Effector CD4-positive, alpha-beta T cell (primary cell): ENCODE data around the gene METTL3.

ENCODE experiments used
- DNase-seq: peaks from one replicate; pipeline ENCODE4 v3.0.0-alpha.2; 2020

METTL3 gene

GRCh38 chr14:21476523-21476924, 34.6 kb downstream of the METTL3 start:
- peak; percentile 81 for DNase-seq

GRCh38 chr14:21475767-21476522, 35.2 kb downstream of the METTL3 start:
- DNase-seq, result no peak

GRCh38 chr14:21467616-21468015, 43.5 kb downstream of the METTL3 start:
- DNase-seq, result no peak

DNA sequence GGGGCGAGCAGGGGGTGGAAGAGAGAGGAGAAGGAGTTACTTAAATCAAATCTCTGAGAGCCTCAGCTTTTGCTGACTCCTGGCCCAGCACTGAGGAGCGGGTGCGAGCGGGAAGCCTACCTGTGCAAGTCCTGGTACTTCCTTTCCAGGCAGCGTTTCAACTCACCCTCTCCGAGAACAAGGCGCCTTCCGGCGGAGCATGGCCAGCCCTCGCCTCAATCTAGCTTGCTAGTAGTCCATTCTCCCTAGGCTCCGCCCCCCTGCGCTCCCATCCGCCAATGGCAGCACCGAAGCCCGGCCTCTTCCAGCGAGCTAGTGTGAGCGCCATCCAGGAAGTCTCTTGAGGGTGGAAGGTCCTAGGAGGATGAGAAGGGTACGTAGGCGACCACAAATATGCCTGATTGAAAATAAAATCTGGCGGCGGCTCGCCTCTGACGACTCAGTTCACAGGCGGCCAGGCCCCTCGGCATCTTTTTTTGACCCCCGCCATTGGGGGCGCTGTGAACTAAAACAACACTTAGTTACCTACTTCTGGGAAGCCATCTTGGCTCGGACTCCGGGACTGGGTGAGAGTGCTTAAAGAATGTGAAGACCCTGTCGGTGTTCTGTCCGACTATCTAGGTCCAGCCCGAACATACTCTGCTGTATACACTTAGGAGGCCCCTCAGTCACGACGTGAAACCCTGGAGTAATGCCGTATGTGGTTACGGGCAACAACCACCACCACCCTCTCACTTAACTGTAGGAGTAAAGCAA, 55.0 kb downstream of the METTL3 start, which contains the start of gene CHD8:
CHD8 (minus strand) TSS at position 212 of the 756 bp plus-strand sequence. CDS start 24,480 bp downstream, outside the sequence.
- DNase-seq, result peak; percentile 99

- DNase-seq, result peak; percentile 4
These were observed 55.6 kb downstream of the METTL3 start for GRCh38 chr14:21455592-21455911.

- DNase-seq, result peak; percentile 5
These were observed 56.1 kb downstream of the METTL3 start for GRCh38 chr14:21454843-21455544.

DNA sequence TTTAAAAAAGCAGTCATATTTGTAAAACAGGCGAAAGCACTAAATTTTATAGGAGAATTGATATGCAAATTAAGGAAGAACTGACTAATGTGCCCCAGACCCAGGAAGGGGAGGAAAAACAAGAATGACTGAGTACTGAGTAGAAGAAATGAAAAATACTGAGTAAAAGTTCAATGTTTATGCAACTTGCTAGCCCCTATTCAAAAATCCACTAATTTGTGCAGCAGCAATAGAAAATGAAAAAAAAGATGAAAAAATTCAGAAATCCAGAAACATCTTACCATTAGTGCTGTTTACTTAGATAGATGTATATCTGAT, 61.3 kb downstream of the METTL3 start:
- DNase-seq, result no peak
